ENCODE data around the gene ODF2.

- TF ChIP-seq CTCF (IDR thresholded peaks at IDR 0.05; ENCODE audit: low read depth, low read length) (no peak), EZH2phosphoT487 (IDR thresholded peaks at IDR 0.05; ENCODE audit: low read depth) (no peak)
Observed at GRCh38 chr9:128550226-128550625, 94.4 kb downstream of the ODF2 start.

Data from OCI-LY3 (cell line).